GM12878 (cell line): Measurements from ENCODE around the gene RIMS3. TPM values are rescaled to one million over a fixed set of nuclear protein-coding genes. Genes with fewer than 3 reads are reported as not detected.

ENCODE experiments used
- ATAC-seq: fragments of 200-7000 bp; cut with Tn5 transposase; 3 replicates; pipeline ENCODE4 v1.9.1; 2020; ENCODE audit warnings: mild to moderate bottlenecking, moderate library complexity
- BruUV-seq: library from RNA; stranded (reverse); fragments of 400-500 nt; replicated peaks from 2 replicates; lab custom pipeline; 2021; lab: Mats Ljungman, UMichigan
- CTCF ChIA-PET: fragments of 300-600 bp; sonication (Branson Sonifier 250); formaldehyde crosslinking; extraction: SDS; loops from one replicate; lab custom pipeline; 2021; ENCODE audit warnings: inconsistent platforms; lab: Yijun Ruan, JAX
- POLR2A ChIA-PET: fragments of 350-600 bp; formaldehyde crosslinking; extraction: SDS; loops from one replicate; lab custom pipeline; 2021; ENCODE audit warnings: inconsistent platforms; lab: Charles Lee
- RAD21 ChIA-PET: fragments of 300-600 bp; sonication (Branson Sonifier 250); formaldehyde crosslinking; loops from one replicate; lab custom pipeline; 2023; ENCODE audit warnings: antibody characterized with exemption; ENCODE audit not compliant: unreplicated experiment; lab: Charles Lee
- SMC1A ChIA-PET: fragments of 300-600 bp; sonication (Branson Sonifier 250); formaldehyde crosslinking; loops from one replicate; lab custom pipeline; 2023; ENCODE audit not compliant: unreplicated experiment, uncharacterized antibody; lab: Charles Lee
- DNase-seq: peaks from one replicate; pipeline ENCODE4 v3.0.0-alpha.2; 2011; ENCODE audit warnings: low read depth, low spot score
- FAIRE-seq: peaks from 3 replicates; lab custom pipeline; 2011; peaks lifted over from hg19 to GRCh38; lab: Jason Lieb, UNC
- H2AFZ ChIP-seq: 2 replicates; pipeline ENCODE4 v1.6.0; 2011; ENCODE audit warnings: low read depth, low read length, control low read depth; ENCODE audit not compliant: control insufficient read depth
- H3K27ac ChIP-seq: 2 replicates; pipeline ENCODE4 v1.5.1; 2011; ENCODE audit warnings: control low read depth; ENCODE audit not compliant: control insufficient read depth, insufficient read depth
- H3K27me3 ChIP-seq, 2 experiments: replicated peaks in 1 of 2; 2 replicates each; pipeline versions ENCODE4 v1.6.0 to v1.6.1; 2011; ENCODE audit warnings: low read length in 1 of 2; ENCODE audit not compliant: control insufficient read depth in 2 of 2, insufficient read depth in 2 of 2
- H3K36me3 ChIP-seq, 2 experiments: 2 replicates each; pipeline ENCODE4 v1.5.1; 2011; ENCODE audit warnings: low read length in 1 of 2; ENCODE audit not compliant: control insufficient read depth in 2 of 2, insufficient read depth in 2 of 2
- H3K4me1 ChIP-seq: 2 replicates; pipeline ENCODE4 v1.6.1; 2011; ENCODE audit warnings: mild to moderate bottlenecking, low read length, moderate library complexity, mixed read lengths; ENCODE audit not compliant: control insufficient read depth, insufficient read depth
- H3K4me2 ChIP-seq: 2 replicates; pipeline ENCODE4 v1.6.0; 2011; ENCODE audit warnings: control low read depth; ENCODE audit not compliant: control insufficient read depth, insufficient read depth
- H3K4me3 ChIP-seq: fragments of 200-600 bp; sonication (generic); 2 replicates; pipeline ENCODE4 v1.5.1; 2016
- H3K79me2 ChIP-seq: 2 replicates; pipeline ENCODE4 v1.6.0; 2011; ENCODE audit warnings: low read length; ENCODE audit not compliant: control insufficient read depth, insufficient read depth
- H3K9ac ChIP-seq: 2 replicates; pipeline ENCODE4 v1.8.0; 2011; ENCODE audit warnings: low read length, control low read depth, mixed read lengths; ENCODE audit not compliant: control insufficient read depth, insufficient read depth
- H3K9me3 ChIP-seq: replicated peaks from 3 replicates; pipeline ENCODE4 v1.5.1; 2011; ENCODE audit warnings: mild to moderate bottlenecking, low read length; ENCODE audit not compliant: control insufficient read depth, insufficient read depth
- H4K20me1 ChIP-seq: 2 replicates; pipeline ENCODE4 v1.6.0; 2011; ENCODE audit not compliant: control insufficient read depth, insufficient read depth
- EP300 ChIP-seq, 2 experiments: fragments of 150-350 bp in 1 of 2; IDR thresholded peaks; 2 replicates each; pipeline ENCODE4 v1.6.1; 2011 to 2012; ENCODE audit warnings: low read depth in 2 of 2, low read length in 2 of 2, borderline replicate concordance in 1 of 2, improper control_type of control experiment in 1 of 2, inconsistent platforms in 1 of 2; ENCODE audit not compliant: control insufficient read depth in 1 of 2
- MYC ChIP-seq: IDR thresholded peaks from 2 replicates; pipeline ENCODE4 v1.6.1; 2011; ENCODE audit warnings: mild to moderate bottlenecking, low read length, moderate library complexity, inconsistent platforms; ENCODE audit not compliant: insufficient read depth, insufficient replicate concordance, insufficient read length, severe bottlenecking
- NFXL1 ChIP-seq: fragments of 450-650 bp; IDR thresholded peaks from 2 replicates; pipeline ENCODE4 v1.6.1; 2017; ENCODE audit warnings: antibody characterized with exemption, mild to moderate bottlenecking, borderline replicate concordance
- RB1 ChIP-seq: fragments of 450-650 bp; formaldehyde crosslinking; IDR thresholded peaks from 2 replicates; pipeline ENCODE4 v1.6.1; 2017; ENCODE audit warnings: mild to moderate bottlenecking, borderline replicate concordance
- ZNF207 ChIP-seq: fragments of 450-650 bp; IDR thresholded peaks from 2 replicates; pipeline ENCODE4 v1.6.1; 2014; ENCODE audit warnings: antibody characterized with exemption, mild to moderate bottlenecking, borderline replicate concordance
- ZNF622 ChIP-seq: fragments of 450-650 bp; IDR thresholded peaks from 2 replicates; pipeline ENCODE4 v1.6.1; 2017; ENCODE audit warnings: mild to moderate bottlenecking, inconsistent platforms
- WGBS: methylation state at CpG from one replicate; pipeline ENCODE4 v1.1.6; 2016; ENCODE audit warnings: low lambda C conversion rate; ENCODE audit not compliant: insufficient replicate concordance, insufficient coverage; ENCODE audit errors: missing lambda C conversion rate; 5-methylcytosine and 5-hydroxymethylcytosine counted together
- in situ Hi-C: fragments of 300-500 bp; cut with MboI; formaldehyde crosslinking; loops from 9 replicates; pipeline ENCODE4 v1.14.3; 2018; ENCODE audit warnings: mixed read lengths
- intact Hi-C: fragments of 100-400 bp; cut with micrococcal nuclease; formaldehyde crosslinking; loops from one replicate; pipeline ENCODE4 v1.14.2; 2022; ENCODE audit not compliant: unreplicated experiment
- polyA plus RNA-seq, 11 experiments: library from polyadenylated mRNA; depleted of rRNA in 4 of 11; unstranded in 6 of 11; stranded (reverse) in 5 of 11; fragments of >200 nt; fragmentation: Nextera tagmentation in 4 of 11; fragmentation: Illumina TruSeq in 1 of 11; extraction: Ambion mirVana in 4 of 11; extraction: Trizol in 1 of 11; gene quantifications; 1 replicate in 1 of 11; 2 replicates in 10 of 11; pipeline versions ENCODE4 v1.2.1 to v1.2.3, GENCODE V29; 2011 to 2016; ENCODE audit warnings: inconsistent platforms in 2 of 11, missing spikeins in 2 of 11, low read depth in 1 of 11
- total RNA-seq, 4 experiments: library from RNA; depleted of rRNA in 3 of 4; stranded (reverse); fragments of >200 nt in 3 of 4; fragmentation: Illumina TruSeq in 1 of 4; extraction: Trizol in 1 of 4; gene quantifications; 2 replicates each; pipeline versions ENCODE4 v1.2.1 to v1.2.3, GENCODE V29; 2013 to 2021
- TF ChIP-seq, protein P1 (sequence below): IDR thresholded peaks from 2 replicates; pipeline ENCODE4 v1.6.1; 2011; ENCODE audit warnings: borderline replicate concordance, low read depth, mild to moderate bottlenecking, moderate library complexity, mixed read lengths, low read length; ENCODE audit not compliant: insufficient read depth; ENCODE audit errors: extremely low read length
- TF ChIP-seq, protein P2 (sequence below): fragments of 450-650 bp; IDR thresholded peaks from 2 replicates; pipeline ENCODE4 v1.6.1; 2017; ENCODE audit warnings: mild to moderate bottlenecking, moderate library complexity

Gene RIMS3
- total and polyA plus RNA-seq, 10 of the 15 experiments (the other 5 are each of a cell fraction or from before 2014, with no cell fraction given), result 0.02 to 4.7 (median 0.39) TPM

DNA sequence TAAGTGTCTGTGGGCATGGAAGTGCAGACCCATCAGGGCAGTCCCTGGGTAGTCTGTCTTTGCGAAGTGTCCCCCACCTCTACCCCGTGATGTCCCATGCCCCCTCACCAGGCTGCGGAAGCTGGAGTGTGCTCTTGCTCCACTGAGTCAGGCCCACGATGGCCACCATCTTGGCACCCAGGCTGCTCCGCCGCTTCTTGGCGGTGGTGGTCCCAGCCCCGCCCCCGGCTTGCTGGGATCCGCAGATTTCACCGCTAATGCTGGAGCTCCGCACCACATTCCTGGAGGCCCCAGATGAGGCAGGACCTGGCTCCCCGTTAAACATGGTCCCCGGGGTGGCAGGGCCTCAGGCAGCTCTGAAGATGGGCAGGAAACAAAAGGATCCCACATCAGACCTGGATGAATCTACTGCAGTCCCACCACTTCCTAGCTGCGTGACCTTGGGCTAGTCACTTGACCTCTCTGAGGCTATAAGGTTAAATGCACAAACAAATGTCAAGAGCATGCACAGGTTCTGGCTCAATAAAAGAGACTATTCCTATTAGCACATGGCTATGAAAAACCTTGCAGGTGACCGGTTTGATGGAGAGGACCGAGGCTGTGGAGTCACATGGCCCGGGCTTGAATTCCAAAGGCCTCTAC, 23.8 kb downstream of the RIMS3 start (continued):
- TF ChIP-seq MYC (no peak), RB1 (no peak), ZNF622 (no peak)
- TF ChIP-seq, protein P1, sequence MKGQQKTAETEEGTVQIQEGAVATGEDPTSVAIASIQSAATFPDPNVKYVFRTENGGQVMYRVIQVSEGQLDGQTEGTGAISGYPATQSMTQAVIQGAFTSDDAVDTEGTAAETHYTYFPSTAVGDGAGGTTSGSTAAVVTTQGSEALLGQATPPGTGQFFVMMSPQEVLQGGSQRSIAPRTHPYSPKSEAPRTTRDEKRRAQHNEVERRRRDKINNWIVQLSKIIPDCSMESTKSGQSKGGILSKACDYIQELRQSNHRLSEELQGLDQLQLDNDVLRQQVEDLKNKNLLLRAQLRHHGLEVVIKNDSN, result no peak

DNA sequence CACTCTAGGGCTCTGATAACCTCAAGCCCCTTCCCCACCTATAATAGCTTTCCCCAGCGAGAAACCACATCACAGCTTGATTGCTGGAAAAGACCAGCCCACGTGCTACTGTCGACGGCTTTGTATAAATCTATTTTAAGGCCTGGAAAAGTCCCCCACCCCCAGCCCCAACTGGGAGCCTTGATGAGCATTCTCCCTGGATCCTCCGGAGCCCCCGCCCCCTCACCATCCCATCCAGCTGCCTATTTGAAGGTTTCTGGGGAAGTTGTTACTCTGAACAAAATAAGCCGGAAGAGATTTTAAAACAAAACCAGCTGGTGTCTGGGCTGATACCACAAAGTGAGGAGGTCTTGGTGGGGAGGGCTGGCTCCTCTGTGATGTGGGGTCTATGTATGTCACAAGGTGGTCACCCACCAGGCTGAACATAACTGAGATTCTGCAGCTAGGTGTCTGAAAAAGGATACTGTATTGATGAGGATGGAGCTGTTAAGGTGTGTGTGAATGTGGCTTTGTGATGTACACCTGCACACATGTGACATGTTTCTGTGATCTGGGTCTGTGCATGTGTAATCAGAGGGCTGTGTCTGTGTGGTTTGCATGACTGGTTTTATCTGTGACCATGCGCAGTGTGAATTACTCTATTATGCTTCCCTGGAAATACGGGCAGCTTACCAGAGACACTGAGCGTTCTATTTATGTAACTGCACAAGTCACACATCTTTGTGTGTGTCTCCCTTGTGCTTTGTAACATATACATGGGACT, 25.0 kb downstream of the RIMS3 start:
- H3K9me3 ChIP-seq, result no peaks in the 10 kb centered on the region; the same call in 2 of the 3 replicates
- TF ChIP-seq ZNF207 (no peak), EP300 (IDR thresholded peaks at IDR 0.05; ENCODE audit: borderline replicate concordance in 1 of 2, control insufficient read depth in 1 of 2, low read depth in 2 of 2, low read length in 2 of 2) (no peak), NFXL1 (no peak)
- TF ChIP-seq, protein P2, sequence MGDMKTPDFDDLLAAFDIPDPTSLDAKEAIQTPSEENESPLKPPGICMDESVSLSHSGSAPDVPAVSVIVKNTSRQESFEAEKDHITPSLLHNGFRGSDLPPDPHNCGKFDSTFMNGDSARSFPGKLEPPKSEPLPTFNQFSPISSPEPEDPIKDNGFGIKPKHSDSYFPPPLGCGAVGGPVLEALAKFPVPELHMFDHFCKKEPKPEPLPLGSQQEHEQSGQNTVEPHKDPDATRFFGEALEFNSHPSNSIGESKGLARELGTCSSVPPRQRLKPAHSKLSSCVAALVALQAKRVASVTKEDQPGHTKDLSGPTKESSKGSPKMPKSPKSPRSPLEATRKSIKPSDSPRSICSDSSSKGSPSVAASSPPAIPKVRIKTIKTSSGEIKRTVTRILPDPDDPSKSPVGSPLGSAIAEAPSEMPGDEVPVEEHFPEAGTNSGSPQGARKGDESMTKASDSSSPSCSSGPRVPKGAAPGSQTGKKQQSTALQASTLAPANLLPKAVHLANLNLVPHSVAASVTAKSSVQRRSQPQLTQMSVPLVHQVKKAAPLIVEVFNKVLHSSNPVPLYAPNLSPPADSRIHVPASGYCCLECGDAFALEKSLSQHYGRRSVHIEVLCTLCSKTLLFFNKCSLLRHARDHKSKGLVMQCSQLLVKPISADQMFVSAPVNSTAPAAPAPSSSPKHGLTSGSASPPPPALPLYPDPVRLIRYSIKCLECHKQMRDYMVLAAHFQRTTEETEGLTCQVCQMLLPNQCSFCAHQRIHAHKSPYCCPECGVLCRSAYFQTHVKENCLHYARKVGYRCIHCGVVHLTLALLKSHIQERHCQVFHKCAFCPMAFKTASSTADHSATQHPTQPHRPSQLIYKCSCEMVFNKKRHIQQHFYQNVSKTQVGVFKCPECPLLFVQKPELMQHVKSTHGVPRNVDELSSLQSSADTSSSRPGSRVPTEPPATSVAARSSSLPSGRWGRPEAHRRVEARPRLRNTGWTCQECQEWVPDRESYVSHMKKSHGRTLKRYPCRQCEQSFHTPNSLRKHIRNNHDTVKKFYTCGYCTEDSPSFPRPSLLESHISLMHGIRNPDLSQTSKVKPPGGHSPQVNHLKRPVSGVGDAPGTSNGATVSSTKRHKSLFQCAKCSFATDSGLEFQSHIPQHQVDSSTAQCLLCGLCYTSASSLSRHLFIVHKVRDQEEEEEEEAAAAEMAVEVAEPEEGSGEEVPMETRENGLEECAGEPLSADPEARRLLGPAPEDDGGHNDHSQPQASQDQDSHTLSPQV, result no peak
- DNase-seq (no peak), FAIRE-seq (no peak), ATAC-seq (no peak)
- H3K79me2 ChIP-seq, result no peaks in the 10 kb centered on the region
- no peak overlapping the region for H3K9ac ChIP-seq
- 35% methylated on average over 10 of the region's 10 CpGs for WGBS
- H3K27me3 ChIP-seq, result no peaks in the 10 kb centered on the region
- no peak overlapping the region for H3K4me3 ChIP-seq
- SMC1A ChIA-PET, result no interaction called here
- no TSS peak for BruUV-seq
- CTCF ChIA-PET, result interaction anchor here (1.5 kb wide), 1 partner anchor 29 kb away, joined by 5 read pairs; no protein-coding TSS in a partner anchor
- intact Hi-C loops, result no loop called here
- RAD21 ChIA-PET, result no interaction called here
- POLR2A ChIA-PET, result no interaction called here
- no peaks in the 10 kb centered on the region for H3K4me1 ChIP-seq
- H4K20me1 ChIP-seq, result no peaks in the 10 kb centered on the region
- no peak overlapping the region for H3K27ac ChIP-seq
- no peak overlapping the region for H3K4me2 ChIP-seq
- in situ Hi-C loops, result no loop called here
- H3K36me3 ChIP-seq, result no peaks in the 10 kb centered on the region
- H2AFZ ChIP-seq, result no peak overlapping the region
